Lower leg skin (tissue), 4 donors: ENCODE measurements around the gene PGAM5. TPM values are rescaled to one million over a fixed set of nuclear protein-coding genes. Genes with fewer than 3 reads are reported as not detected.
"Not testable (repeated sequence)": the region's sequence is repeated elsewhere in the genome, so short reads cannot be mapped to it uniquely, and the experiment has no call there.

Source experiments
- DNase-seq, 2 donors: peaks; one replicate each; pipeline ENCODE4 v3.0.0-alpha.2; 2019; ENCODE audit warnings: low spot score in 2 of 2
- H3K4me3 ChIP-seq: fragments of 200-600 bp; sonication (generic); 2 replicates; pipeline ENCODE4 v1.5.1; 2017; ENCODE audit warnings: mild to moderate bottlenecking, low read depth; ENCODE audit not compliant: poor library complexity, severe bottlenecking
- POLR2A ChIP-seq, 2 donors: fragments of 450-650 bp; IDR thresholded peaks; one replicate each; pipeline ENCODE4 v1.6.1; 2016 to 2017; ENCODE audit warnings: antibody characterized with exemption in 2 of 2, mild to moderate bottlenecking in 1 of 2, moderate library complexity in 1 of 2
- WGBS, 2 donors: methylation state at CpG; one replicate each; pipeline ENCODE4 v1.1.5; 2018; 5-methylcytosine and 5-hydroxymethylcytosine counted together
- intact Hi-C: fragments of 100-400 bp; cut with DNase I; formaldehyde crosslinking; loops from one replicate; pipeline ENCODE4 v1.15.0; 2023; ENCODE audit warnings: low total_unique reads
- total RNA-seq, 4 donors: library from RNA; depleted of rRNA; stranded (reverse); fragments of >200 nt; gene quantifications; one replicate each; pipeline ENCODE4 v1.1.0, GENCODE V29; 2016
- TF ChIP-seq, protein P1 (sequence below), 3 donors: fragments of 450-650 bp; IDR thresholded peaks; one replicate each; pipeline ENCODE4 v1.5.1; 2016; ENCODE audit warnings: antibody characterized with exemption in 3 of 3, mild to moderate bottlenecking in 3 of 3, moderate library complexity in 2 of 3

PGAM5 gene
- total RNA-seq, 4 donors from 2014 or later = 28.1 to 54.6 (median 32.8) TPM

DNA sequence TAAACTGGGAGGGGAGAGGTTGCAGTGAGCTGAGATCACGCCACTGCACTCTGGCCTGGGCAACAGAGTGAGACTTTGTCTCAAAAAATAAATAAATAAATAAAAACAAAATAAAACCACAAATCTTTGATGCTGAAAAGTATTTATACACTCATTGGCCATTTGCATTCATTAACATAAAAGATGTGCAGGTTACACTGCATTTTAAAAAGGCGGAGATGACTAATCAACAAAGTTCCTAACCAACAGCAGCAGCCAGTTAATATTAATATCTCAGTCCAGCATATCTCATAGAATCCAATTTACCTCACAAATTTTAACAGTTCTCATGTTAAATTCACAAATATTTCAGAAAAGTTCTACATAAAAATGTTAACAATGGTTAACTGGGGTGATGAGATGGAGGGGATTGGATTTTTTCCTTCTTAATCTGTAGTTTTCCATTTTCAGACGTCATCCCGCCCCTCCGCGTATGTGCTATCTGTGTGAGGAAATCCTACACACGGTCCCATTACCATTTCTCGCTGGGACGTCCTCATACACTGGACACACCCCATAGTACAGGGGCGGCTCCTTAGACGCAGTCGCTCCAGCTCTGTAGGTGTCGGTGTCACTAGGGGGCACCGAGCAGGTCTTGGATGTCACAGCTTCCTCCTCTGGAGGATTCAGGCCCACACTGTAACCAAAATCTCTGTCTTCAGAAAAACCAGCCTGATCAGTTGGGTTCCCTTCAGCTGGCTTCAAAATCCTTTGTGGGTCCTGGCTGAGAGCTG, 43.7 kb downstream of the PGAM5 start:
- 81 to 82% methylated on average over 14 of the region's 14 CpGs for WGBS, 2 donors
- no peak overlapping the region for H3K4me3 ChIP-seq
- DNase-seq = no peak
- intact Hi-C loops = no loop called here
- TF ChIP-seq, protein P1, sequence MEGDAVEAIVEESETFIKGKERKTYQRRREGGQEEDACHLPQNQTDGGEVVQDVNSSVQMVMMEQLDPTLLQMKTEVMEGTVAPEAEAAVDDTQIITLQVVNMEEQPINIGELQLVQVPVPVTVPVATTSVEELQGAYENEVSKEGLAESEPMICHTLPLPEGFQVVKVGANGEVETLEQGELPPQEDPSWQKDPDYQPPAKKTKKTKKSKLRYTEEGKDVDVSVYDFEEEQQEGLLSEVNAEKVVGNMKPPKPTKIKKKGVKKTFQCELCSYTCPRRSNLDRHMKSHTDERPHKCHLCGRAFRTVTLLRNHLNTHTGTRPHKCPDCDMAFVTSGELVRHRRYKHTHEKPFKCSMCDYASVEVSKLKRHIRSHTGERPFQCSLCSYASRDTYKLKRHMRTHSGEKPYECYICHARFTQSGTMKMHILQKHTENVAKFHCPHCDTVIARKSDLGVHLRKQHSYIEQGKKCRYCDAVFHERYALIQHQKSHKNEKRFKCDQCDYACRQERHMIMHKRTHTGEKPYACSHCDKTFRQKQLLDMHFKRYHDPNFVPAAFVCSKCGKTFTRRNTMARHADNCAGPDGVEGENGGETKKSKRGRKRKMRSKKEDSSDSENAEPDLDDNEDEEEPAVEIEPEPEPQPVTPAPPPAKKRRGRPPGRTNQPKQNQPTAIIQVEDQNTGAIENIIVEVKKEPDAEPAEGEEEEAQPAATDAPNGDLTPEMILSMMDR (IDR thresholded peaks at IDR 0.05) = no peak
- no peak for TF ChIP-seq POLR2A (IDR thresholded peaks at IDR 0.05)

DNA sequence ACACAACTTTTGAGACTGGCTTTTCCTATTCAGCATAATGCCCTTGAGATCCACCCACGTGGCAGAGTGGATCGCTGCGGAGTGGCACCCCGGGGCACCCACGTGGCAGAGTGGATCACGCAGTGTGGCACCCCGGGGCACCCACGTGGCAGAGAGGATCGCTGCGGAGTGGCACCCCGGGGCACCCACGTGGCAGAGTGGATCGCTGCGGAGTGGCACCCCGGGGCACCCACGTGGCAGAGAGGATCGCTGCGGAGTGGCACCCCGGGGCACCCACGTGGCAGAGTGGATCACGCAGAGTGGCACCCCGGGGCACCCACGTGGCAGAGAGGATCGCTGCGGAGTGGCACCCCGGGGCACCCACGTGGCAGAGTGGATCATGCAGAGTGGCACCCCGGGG, 48.2 kb downstream of the PGAM5 start:
- H3K4me3 ChIP-seq, intact Hi-C loops, DNase-seq: not testable (repeated sequence)
- WGBS, 2 donors = 87 to 88% methylated on average over 27 to 28 of the region's 28 CpGs

DNA sequence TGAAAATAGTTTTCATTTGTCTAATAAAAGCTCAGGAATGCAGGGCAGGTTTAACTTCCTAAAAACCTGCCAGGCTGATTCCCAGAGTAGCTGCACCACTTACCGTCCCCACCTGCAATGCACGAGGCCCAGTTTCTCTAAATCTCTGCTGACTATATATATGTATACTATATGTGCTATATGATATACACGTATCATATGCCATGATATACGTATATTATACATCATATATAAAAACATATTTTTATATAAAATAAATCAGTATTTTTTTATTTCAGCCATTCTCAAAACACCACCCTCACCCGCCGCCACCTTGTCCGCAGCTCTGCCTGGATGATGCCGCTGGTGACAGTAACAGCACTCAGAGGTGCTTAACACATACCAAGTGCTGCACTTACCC, 48.7 kb downstream of the PGAM5 start:
- no peak overlapping the region for H3K4me3 ChIP-seq
- TF ChIP-seq, protein P1 (IDR thresholded peaks at IDR 0.05) = no peak
- TF ChIP-seq POLR2A (IDR thresholded peaks at IDR 0.05) = no peak
- intact Hi-C loops = no loop called here
- 79 to 91% methylated on average over 8 of the region's 8 CpGs for WGBS, 2 donors
- no peak for DNase-seq

DNA sequence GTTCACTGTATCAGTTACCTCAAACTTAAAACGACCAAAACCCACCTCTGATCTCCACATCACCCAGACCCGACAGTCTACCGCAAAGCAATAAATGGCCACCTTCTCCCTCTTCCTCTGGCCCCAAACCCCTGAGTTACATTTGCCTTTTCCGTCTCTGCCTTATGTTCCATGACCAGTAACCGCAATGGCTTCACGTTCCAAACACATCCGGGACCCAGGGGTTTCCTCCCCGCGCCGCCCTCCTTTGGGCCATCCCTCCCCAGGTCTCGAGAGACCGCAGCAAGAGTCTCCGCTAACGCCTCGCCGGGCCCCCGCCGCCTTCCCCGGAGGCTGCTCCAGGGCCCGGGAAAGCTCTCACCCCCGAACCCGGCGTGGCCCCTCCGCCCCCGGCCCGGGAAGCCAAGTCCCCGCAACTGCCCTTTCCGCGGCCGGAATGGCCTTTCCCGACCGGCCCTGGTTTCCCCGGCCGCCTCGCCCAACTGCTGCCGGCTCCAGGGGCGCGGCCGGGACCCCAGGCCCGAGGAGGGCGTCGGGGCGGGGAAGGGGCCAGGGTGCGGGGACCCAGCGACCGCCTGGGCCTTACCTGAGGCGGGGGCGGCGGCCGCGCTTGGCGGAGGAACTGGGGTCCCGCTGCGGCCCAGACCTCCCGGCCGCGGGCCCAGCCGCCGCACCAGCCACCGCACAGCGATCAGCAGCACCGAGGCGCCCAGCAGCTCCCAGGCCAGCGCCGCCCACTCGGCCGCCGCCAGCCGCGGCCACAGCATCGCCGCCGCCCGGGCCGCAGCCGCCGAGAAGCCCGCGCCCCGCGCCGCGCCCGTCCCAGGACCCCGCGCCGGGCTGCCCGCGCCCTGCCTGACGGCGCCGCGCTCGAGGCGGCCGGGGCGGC, 50.6 kb downstream of the PGAM5 start, which contains the start of gene ANKLE2:
ANKLE2 (minus strand) TSS at position 801 of the 889 bp plus-strand sequence; CDS start at position 767, 34 bp downstream.
- intact Hi-C loops = no loop called here
- 1% methylated on average over 28 to 33 of the region's 97 CpGs for WGBS, 2 donors
- TF ChIP-seq, protein P1 (IDR thresholded peaks at IDR 0.05) = no peak
- TF ChIP-seq POLR2A (IDR thresholded peaks at IDR 0.05) = no peak
- DNase-seq = peak in 1 of 2 donors; percentile 89
- H3K4me3 ChIP-seq = peak within 1 kb of the TSS; percentile 96

DNA sequence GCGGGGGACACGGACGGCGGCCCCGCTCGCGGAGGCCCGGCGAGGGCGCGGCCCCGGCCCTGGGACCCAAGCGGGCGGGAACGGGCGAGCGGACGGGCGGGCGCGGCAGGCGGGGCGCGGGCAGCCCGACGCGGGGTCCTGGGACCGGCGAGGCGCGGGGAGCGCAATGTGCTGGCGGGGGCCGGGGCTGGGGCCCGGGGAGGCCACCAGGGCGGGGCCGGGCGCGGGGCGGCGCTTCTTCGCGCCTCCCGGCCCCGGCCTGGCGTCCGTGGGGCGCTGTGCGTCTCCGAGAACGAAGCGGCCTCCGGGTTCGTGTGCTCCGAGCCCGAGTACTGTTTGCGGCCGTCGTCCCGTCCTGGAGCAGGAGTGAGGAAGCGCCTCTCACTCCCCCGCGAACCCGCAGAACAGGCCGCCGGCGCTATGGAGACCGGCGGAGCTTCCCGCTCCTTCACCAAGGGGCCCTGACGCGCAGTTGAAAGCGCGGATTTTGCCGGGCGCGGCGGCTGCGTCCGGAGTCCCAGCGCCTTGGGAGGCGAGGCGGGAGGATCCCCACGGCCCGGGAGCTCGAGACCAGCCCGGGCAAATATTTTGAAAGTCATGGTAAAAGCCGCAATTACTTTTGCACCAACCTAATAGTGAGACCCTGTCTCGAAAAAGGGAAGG, 51.4 kb downstream of the PGAM5 start:
- peak; percentile 68 to 96 for DNase-seq
- intact Hi-C loops = no loop called here
- no peak for TF ChIP-seq POLR2A (IDR thresholded peaks at IDR 0.05)
- TF ChIP-seq, protein P1 (IDR thresholded peaks at IDR 0.05) = no peak
- peak overlapping the region; percentile 44 for H3K4me3 ChIP-seq
- 0 to 1% methylated on average over 45 to 46 of the region's 89 CpGs for WGBS, 2 donors
